Mammary epithelial cell (primary cell): ENCODE data around the gene MGARP.

ENCODE experiments used
- EZH2 ChIP-seq: IDR thresholded peaks from 2 replicates; pipeline ENCODE4 v1.6.1; 2012; ENCODE audit warnings: low read length, inconsistent platforms, borderline replicate concordance
- TF ChIP-seq, protein P1 (sequence below), 2 donors: IDR thresholded peaks in 1 of 2; conservative IDR thresholded peaks in 1 of 2; 2 replicates each; pipeline ENCODE4 v1.5.1; 2011 to 2012; ENCODE audit warnings: inconsistent platforms in 2 of 2, low read length in 2 of 2, mild to moderate bottlenecking in 2 of 2, control low read depth in 1 of 2, low read depth in 1 of 2; ENCODE audit not compliant: insufficient read depth in 1 of 2; ENCODE audit errors: extremely low read depth in 1 of 2

DNA sequence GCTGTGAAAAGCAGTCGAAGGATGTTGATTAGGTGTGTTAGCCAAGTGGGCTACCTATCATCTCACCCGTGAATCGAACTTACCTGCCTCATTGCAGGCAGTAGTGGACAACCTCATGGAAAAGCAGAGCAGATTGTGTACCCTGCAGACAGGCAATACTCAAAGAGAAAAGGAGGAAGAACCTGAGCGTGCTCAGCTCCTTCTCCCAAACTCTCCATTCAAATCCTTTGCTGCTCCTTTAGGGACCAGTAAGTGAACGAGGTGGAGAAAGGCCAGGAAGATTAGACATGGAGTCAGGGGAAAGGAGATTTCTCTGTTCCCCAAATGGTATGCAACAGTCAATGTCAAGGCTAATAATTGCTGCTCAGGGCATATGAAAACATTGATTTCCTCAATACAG, 57.8 kb downstream of the MGARP start:
- no peak for TF ChIP-seq EZH2
- TF ChIP-seq, protein P1, sequence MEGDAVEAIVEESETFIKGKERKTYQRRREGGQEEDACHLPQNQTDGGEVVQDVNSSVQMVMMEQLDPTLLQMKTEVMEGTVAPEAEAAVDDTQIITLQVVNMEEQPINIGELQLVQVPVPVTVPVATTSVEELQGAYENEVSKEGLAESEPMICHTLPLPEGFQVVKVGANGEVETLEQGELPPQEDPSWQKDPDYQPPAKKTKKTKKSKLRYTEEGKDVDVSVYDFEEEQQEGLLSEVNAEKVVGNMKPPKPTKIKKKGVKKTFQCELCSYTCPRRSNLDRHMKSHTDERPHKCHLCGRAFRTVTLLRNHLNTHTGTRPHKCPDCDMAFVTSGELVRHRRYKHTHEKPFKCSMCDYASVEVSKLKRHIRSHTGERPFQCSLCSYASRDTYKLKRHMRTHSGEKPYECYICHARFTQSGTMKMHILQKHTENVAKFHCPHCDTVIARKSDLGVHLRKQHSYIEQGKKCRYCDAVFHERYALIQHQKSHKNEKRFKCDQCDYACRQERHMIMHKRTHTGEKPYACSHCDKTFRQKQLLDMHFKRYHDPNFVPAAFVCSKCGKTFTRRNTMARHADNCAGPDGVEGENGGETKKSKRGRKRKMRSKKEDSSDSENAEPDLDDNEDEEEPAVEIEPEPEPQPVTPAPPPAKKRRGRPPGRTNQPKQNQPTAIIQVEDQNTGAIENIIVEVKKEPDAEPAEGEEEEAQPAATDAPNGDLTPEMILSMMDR (conservative IDR thresholded peaks at IDR 0.05 in 1 of 2, IDR thresholded peaks at IDR 0.05 in 1 of 2; ENCODE audit: extremely low read depth in 1 of 2, insufficient read depth in 1 of 2, low read depth in 1 of 2, low read length in 2 of 2), result no peak
